ENCODE data around the gene MBNL1. TPM values are rescaled to one million over a fixed set of nuclear protein-coding genes. Genes with fewer than 3 reads are reported as not detected.

MBNL1 gene
- total RNA-seq, 1 donor from 2014 or later, result 79.5 TPM

GRCh38 chr3:152346058-152346457 lies 77.3 kb downstream of the MBNL1 start:
- Histone ChIP-seq H3K36me3 (ENCODE audit: control insufficient read depth, insufficient read depth, low read length) (no peaks in the 10 kb centered on the region), H3K4me3 (ENCODE audit: low read depth, low read length) (no peak overlapping the region), H3K27me3 (ENCODE audit: control insufficient read depth, insufficient read depth, low read length) (no peaks in the 10 kb centered on the region)
- DNase-seq (ENCODE audit: low read depth) (no peak), FAIRE-seq (no peak)
- TF ChIP-seq, protein P1, sequence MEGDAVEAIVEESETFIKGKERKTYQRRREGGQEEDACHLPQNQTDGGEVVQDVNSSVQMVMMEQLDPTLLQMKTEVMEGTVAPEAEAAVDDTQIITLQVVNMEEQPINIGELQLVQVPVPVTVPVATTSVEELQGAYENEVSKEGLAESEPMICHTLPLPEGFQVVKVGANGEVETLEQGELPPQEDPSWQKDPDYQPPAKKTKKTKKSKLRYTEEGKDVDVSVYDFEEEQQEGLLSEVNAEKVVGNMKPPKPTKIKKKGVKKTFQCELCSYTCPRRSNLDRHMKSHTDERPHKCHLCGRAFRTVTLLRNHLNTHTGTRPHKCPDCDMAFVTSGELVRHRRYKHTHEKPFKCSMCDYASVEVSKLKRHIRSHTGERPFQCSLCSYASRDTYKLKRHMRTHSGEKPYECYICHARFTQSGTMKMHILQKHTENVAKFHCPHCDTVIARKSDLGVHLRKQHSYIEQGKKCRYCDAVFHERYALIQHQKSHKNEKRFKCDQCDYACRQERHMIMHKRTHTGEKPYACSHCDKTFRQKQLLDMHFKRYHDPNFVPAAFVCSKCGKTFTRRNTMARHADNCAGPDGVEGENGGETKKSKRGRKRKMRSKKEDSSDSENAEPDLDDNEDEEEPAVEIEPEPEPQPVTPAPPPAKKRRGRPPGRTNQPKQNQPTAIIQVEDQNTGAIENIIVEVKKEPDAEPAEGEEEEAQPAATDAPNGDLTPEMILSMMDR (IDR thresholded peaks at IDR 0.05; ENCODE audit: insufficient read depth, low read length, severe bottlenecking), result no peak

- FAIRE-seq, result no peak
- TF ChIP-seq, protein P1 (IDR thresholded peaks at IDR 0.05; ENCODE audit: insufficient read depth, low read length, severe bottlenecking), result no peak
- H3K36me3 ChIP-seq (ENCODE audit: control insufficient read depth, insufficient read depth, low read length), result no peaks in the 10 kb centered on the region
- no peak for DNase-seq (ENCODE audit: low read depth)
- H3K27me3 ChIP-seq (ENCODE audit: control insufficient read depth, insufficient read depth, low read length), result no peaks in the 10 kb centered on the region
- no peak overlapping the region for H3K4me3 ChIP-seq (ENCODE audit: low read depth, low read length)
Measured at GRCh38 chr3:152346740-152347139, 78.0 kb downstream of the MBNL1 start.

DNA sequence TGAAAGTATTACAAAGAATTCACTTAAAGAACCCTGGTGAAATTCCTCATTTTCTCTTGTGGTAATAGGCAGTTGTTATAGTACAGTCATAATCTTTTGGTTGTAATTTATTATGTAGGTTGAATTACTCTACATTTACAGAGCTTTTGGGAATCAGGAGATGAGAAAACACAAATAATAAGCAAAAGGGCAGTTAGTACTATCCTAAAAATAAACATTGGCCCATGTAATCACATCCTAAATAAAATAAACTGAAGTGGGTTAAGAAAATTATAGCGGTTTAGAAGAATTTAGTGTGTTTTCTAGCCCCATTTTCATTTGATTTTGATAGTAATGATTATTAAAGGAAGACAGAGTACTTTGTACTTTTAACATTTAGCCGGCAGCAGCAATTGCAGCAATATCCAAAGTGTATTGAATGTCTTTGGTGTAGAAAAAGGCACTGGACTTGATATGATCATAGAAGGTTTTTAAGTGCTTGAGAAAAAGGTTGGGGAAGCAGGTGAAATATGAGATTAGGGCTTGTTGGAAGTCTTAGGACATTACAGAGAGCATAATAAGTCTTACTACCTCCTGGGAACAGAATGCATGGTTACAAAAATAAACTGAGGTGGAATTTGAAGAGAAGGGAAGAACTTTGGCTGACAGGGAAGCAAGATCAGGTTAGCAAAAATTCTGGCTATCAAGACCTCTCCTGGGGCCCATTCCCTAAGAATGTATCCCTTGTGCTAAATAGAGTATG lies 79.9 kb downstream of the MBNL1 start:
- FAIRE-seq, result no peak
- Histone ChIP-seq H3K36me3 (ENCODE audit: control insufficient read depth, insufficient read depth, low read length) (no peaks in the 10 kb centered on the region), H3K4me3 (ENCODE audit: low read depth, low read length) (no peak overlapping the region), H3K27me3 (ENCODE audit: control insufficient read depth, insufficient read depth, low read length) (no peaks in the 10 kb centered on the region)
- TF ChIP-seq, protein P1 (IDR thresholded peaks at IDR 0.05; ENCODE audit: insufficient read depth, low read length, severe bottlenecking), result no peak
- no peak for DNase-seq (ENCODE audit: low read depth)

- Histone ChIP-seq H3K4me3 (ENCODE audit: low read depth, low read length) (no peak overlapping the region), H3K27me3 (ENCODE audit: control insufficient read depth, insufficient read depth, low read length) (no peaks in the 10 kb centered on the region), H3K36me3 (ENCODE audit: control insufficient read depth, insufficient read depth, low read length) (no peaks in the 10 kb centered on the region)
- FAIRE-seq, result no peak
- TF ChIP-seq, protein P1 (IDR thresholded peaks at IDR 0.05; ENCODE audit: insufficient read depth, low read length, severe bottlenecking), result no peak
- DNase-seq (ENCODE audit: low read depth), result peak; percentile 65
Measured at GRCh38 chr3:152349392-152349791, 80.7 kb downstream of the MBNL1 start.

GRCh38 chr3:152350139-152350538 lies 81.4 kb downstream of the MBNL1 start:
- no peak for DNase-seq (ENCODE audit: low read depth)
- no peaks in the 10 kb centered on the region for H3K36me3 ChIP-seq (ENCODE audit: control insufficient read depth, insufficient read depth, low read length)
- FAIRE-seq, result no peak
- no peak overlapping the region for H3K4me3 ChIP-seq (ENCODE audit: low read depth, low read length)
- TF ChIP-seq, protein P1 (IDR thresholded peaks at IDR 0.05; ENCODE audit: insufficient read depth, low read length, severe bottlenecking), result no peak
- H3K27me3 ChIP-seq (ENCODE audit: control insufficient read depth, insufficient read depth, low read length), result no peaks in the 10 kb centered on the region

GRCh38 chr3:152350776-152351175 lies 82.0 kb downstream of the MBNL1 start:
- DNase-seq (ENCODE audit: low read depth) (no peak), FAIRE-seq (no peak)
- no peak overlapping the region for H3K4me3 ChIP-seq (ENCODE audit: low read depth, low read length)
- TF ChIP-seq, protein P1 (IDR thresholded peaks at IDR 0.05; ENCODE audit: insufficient read depth, low read length, severe bottlenecking), result no peak
- no peaks in the 10 kb centered on the region for H3K36me3 ChIP-seq (ENCODE audit: control insufficient read depth, insufficient read depth, low read length)
- H3K27me3 ChIP-seq (ENCODE audit: control insufficient read depth, insufficient read depth, low read length), result no peaks in the 10 kb centered on the region
